Stomach (tissue), 4 donors: ENCODE measurements around the gene PFDN2.

Experiments used
- EP300 ChIP-seq: sonication (generic); formaldehyde crosslinking; IDR thresholded peaks from one replicate; pipeline ENCODE4 v1.6.1; 2017; ENCODE audit warnings: antibody characterized with exemption
- POLR2A ChIP-seq, 4 donors: fragments of 450-650 bp; IDR thresholded peaks; one replicate each; pipeline ENCODE4 v1.6.1; 2016; ENCODE audit warnings: antibody characterized with exemption in 4 of 4, control low read depth in 2 of 4, mild to moderate bottlenecking in 1 of 4, moderate library complexity in 1 of 4
- POLR2AphosphoS5 ChIP-seq, 3 donors: sonication (generic); formaldehyde crosslinking; IDR thresholded peaks; one replicate each; pipeline ENCODE4 v1.6.1; 2016; ENCODE audit warnings: antibody characterized with exemption in 3 of 3
- TF ChIP-seq, protein P1 (sequence below), 7 experiments: fragments of 450-650 bp in 4 of 7; fragments of 200-600 bp in 3 of 7; sonication (generic) in 3 of 7; IDR thresholded peaks; one replicate each; pipeline ENCODE4 v1.5.1; 2016 to 2019; ENCODE audit warnings: antibody characterized with exemption in 7 of 7, control low read depth in 2 of 7, mild to moderate bottlenecking in 1 of 7

DNA sequence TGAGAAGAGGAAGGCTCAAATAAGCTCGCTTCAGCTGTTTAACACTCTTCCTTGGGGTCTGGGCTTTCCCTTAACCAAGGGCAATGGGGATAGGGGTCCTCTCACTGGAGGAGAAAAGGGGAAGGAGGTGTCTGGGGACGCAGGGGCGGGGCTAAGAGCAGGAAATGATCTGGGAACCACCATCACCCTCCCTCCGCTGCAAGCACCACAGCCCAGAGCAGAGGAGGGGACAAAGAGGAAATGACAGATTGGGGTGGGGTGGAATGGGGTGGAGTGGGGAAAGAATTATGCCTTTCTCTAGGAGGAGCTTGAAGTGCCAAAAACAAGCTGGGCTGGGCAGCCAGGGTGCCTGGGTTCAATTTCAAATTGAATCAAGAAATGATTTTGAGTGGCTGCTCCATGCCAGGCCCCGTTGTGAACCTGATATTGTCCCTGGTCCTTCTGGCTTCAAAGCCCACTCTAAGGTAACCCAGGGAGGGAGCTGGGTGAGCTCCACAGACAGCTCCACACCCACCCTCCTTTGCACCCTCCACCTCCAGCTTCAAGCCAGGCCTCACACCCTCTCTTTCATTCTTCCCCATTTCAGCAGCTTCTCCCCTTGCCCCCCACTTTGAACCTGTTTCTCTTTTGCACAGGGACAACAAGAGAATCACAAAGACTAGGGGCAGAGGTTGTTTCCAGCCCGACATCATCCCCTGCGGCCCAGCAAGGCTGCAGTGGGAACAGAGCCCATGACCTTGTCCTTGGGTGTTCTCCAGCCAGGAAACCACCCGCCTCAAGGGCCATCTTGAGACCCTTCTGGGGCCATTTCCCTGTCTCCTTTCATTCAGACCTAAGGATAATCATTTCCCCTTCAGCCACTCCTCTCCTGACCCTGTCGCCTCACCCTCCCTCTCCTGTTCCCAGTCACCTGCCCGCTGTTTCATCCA is 49.3 kb downstream of the PFDN2 start:
- TF ChIP-seq, protein P1, sequence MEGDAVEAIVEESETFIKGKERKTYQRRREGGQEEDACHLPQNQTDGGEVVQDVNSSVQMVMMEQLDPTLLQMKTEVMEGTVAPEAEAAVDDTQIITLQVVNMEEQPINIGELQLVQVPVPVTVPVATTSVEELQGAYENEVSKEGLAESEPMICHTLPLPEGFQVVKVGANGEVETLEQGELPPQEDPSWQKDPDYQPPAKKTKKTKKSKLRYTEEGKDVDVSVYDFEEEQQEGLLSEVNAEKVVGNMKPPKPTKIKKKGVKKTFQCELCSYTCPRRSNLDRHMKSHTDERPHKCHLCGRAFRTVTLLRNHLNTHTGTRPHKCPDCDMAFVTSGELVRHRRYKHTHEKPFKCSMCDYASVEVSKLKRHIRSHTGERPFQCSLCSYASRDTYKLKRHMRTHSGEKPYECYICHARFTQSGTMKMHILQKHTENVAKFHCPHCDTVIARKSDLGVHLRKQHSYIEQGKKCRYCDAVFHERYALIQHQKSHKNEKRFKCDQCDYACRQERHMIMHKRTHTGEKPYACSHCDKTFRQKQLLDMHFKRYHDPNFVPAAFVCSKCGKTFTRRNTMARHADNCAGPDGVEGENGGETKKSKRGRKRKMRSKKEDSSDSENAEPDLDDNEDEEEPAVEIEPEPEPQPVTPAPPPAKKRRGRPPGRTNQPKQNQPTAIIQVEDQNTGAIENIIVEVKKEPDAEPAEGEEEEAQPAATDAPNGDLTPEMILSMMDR (IDR thresholded peaks at IDR 0.05) = no peak
- no peak for TF ChIP-seq POLR2AphosphoS5 (IDR thresholded peaks at IDR 0.05)
- no peak for TF ChIP-seq POLR2A (IDR thresholded peaks at IDR 0.05)
- TF ChIP-seq EP300 = no peak
